GM12892 (cell line): Measurements from ENCODE around the gene SCAND1.

ENCODE experiments used
- POLR2A ChIP-seq: IDR thresholded peaks from 2 replicates; pipeline ENCODE4 v1.6.1; 2011; ENCODE audit warnings: low read depth, low read length, control low read depth
- POLR2AphosphoS5 ChIP-seq: IDR thresholded peaks from 2 replicates; pipeline ENCODE4 v1.6.1; 2011; ENCODE audit warnings: low read depth, low read length, control low read depth
- TAF1 ChIP-seq: IDR thresholded peaks from 2 replicates; pipeline ENCODE4 v1.6.1; 2011; ENCODE audit warnings: low read depth, mild to moderate bottlenecking, control low read depth, low read length, borderline replicate concordance

- no peak for TF ChIP-seq POLR2A
- TF ChIP-seq TAF1 = no peak
- no peak for TF ChIP-seq POLR2AphosphoS5
Observed at GRCh38 chr20:35954907-35955251, 577 bp upstream of the SCAND1 start.
